SH-SY5Y (cell line): ENCODE measurements around the gene LTF.

ENCODE experiments used
- GATA2 ChIP-seq: IDR thresholded peaks from 2 replicates; pipeline ENCODE4 v1.6.1; 2011; ENCODE audit warnings: mild to moderate bottlenecking, low read depth, low read length
- GATA3 ChIP-seq: IDR thresholded peaks from 2 replicates; pipeline ENCODE4 v1.6.1; 2011; ENCODE audit warnings: low read depth, mild to moderate bottlenecking, low read length, moderate library complexity

DNA sequence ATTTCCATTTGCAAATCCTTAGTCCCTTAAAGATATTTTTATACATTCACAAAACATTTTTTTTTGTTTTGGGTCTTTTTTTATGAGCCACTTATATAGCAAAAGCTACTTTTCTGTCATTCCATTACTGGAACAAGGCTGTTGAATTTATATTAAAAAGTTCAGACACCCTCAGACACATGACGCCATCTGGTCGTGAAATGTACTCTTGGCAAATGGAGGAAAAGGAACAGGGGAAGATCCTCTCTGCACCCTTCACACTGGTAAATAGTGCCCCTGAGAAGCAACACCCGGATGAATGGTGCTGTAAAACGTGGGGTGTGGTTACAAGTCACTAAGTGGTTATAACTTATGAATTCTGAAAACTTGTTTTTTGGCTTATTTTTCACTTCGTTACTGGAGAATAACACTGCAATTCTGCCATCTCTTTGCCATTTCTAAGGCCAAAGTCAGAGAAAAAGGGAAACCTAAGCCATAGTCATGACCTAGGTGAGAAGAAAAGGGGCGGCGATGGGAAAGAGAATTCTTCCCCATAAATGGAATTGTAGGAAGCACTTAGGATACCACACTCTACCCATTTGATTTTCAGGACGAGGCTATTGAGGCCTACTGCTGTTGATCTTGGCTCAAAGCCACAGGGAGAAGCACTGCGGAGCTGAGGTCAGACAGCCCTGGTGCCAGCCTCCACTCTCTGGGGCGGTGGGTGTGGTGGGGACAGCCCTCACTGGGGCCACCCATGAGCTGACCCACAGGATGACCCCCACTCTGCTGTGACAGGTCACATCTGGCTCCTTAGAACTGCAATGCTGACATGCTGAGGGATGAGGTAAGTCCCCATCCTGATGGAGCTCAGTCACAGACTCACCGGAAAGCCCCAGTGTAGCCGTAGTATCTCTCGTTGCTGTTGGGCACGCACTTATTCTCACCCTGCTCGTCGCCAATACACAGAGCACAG, 21.9 kb downstream of the LTF start:
- no peak for TF ChIP-seq GATA2
- no peak for TF ChIP-seq GATA3
